ENCODE measurements around the gene PLEK2.

- TF ChIP-seq CTCF (IDR thresholded peaks at IDR 0.05) = no peak
- TF ChIP-seq POLR2A (IDR thresholded peaks at IDR 0.05) = no peak
These were observed 11.5 kb upstream of the PLEK2 start for GRCh38 chr14:67423424-67423823.

Data from right lobe of liver (tissue), 4 donors.